NCI-H748 (cell line): ENCODE measurements around the gene SNX8.

ENCODE experiments used
- DNase-seq: peaks from one replicate; lab custom pipeline; 2025; ENCODE audit not compliant: unreplicated experiment; lab: John Stamatoyannopoulos, UW

Gene SNX8

GRCh38 chr7:2247141-2247995, 66.9 kb downstream of the SNX8 start:
- peak; percentile 4 for DNase-seq

DNA sequence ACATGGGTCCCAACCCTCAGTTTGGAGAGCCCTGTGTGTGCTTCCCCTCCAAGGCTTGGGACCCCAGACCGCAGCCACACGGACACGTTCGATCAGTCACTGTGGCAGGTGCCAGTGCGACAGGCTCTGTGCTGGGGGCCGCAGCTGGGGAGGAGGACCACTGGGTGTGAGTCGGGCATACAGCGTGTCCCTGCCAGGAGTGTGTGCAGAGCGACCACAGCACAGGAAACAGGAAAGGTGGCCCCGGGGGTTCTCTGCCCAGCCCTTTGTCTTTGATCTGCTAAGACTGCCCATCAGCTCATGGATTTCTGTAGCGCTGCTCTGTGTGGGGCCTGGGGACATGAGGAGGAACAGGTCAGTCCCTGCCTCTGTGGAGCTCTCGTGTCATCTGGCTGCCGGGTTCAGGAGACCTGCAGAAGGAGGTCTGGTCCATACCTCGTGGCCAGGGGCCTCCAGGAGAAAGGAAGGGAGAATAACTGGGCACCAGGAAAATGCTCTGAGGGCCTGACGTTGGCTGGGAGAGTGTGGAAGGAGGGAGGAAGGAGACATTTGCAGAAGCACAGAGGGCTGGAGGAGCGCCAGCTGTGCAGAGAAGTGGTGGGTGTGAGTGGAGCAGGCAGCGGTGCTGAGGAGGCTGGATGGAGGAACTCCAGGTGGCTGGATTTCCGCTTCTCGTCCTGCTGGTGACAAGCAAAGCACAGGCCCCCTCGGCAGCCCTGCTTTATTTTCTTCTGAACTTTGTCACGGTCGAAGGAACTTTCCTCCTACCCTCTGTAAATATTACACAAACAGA, 68.2 kb downstream of the SNX8 start:
- no peak for DNase-seq

GRCh38 chr7:2244404-2244995, 69.7 kb downstream of the SNX8 start:
- no peak for DNase-seq

GRCh38 chr7:2243458-2243857, 70.8 kb downstream of the SNX8 start:
- DNase-seq: no peak

DNA sequence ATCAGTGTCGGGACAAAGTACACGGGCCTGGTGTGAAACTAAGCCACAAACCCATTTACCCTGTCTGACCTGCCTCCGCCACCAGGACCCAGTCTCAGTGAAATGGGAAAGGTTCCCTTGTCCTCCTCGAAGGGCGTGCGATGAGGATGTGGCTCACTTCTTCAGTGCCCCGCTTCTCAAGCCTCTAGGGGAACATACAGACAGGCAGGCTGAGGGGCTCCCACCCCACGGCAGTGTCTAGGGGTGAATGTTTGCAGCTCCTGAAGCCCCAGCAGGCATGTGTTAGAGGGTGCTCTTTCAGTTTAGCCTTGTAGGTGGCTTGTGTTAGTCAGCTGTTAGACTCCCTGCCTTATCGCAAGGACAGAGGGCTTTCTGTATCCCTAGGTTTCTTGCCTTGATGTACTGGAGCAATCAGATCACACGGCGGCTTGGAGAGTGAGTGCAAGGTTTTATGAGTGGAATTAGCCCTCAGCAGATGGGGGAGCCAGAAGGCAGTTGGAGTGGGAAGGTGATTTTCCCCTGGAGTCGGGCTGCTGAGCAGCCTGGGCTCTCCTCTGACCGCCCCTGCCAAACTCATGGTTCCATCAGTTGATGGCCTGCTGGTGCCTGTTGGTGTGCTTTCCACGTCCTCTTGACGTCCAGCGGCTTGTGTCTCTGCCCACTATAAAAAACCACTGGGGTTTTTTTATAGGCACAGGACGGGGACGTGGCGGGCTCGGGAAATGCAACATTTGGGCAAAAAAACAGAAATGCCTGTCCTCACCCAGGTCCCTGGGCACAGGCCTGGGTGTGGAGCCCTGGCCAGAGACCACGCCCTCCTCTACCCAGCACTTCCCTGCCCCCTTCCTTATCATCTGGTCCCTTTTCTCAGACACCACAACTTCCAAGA, 71.5 kb downstream of the SNX8 start:
- peak; percentile 49 for DNase-seq

GRCh38 chr7:2241580-2242540, 72.4 kb downstream of the SNX8 start, which contains the start of the genes MRM2 and NUDT1:
Gene MRM2, minus strand, starts transcription at chr7:2242205. Its CDS starts 36 bp downstream, at chr7:2242169.
Gene NUDT1, plus strand, starts transcription at chr7:2242226. Its CDS starts 2,349 bp downstream, at chr7:2244575.
- DNase-seq: peak; percentile 88

GRCh38 chr7:2239242-2239641, 75.0 kb downstream of the SNX8 start:
- DNase-seq: no peak

GRCh38 chr7:2237109-2237602, 77.1 kb downstream of the SNX8 start:
- DNase-seq: no peak

GRCh38 chr7:2233926-2234325, 80.3 kb downstream of the SNX8 start:
- no peak for DNase-seq

- peak; percentile 91 for DNase-seq
Measured at GRCh38 chr7:2232766-2233520, 81.3 kb downstream of the SNX8 start, which contains the start of gene MAD1L1. Gene MAD1L1, minus strand, starts transcription at chr7:2232945. Its CDS starts 2,812 bp downstream, at chr7:2230133.

GRCh38 chr7:2231992-2232765, 82.1 kb downstream of the SNX8 start:
- DNase-seq: peak; percentile 54

DNA sequence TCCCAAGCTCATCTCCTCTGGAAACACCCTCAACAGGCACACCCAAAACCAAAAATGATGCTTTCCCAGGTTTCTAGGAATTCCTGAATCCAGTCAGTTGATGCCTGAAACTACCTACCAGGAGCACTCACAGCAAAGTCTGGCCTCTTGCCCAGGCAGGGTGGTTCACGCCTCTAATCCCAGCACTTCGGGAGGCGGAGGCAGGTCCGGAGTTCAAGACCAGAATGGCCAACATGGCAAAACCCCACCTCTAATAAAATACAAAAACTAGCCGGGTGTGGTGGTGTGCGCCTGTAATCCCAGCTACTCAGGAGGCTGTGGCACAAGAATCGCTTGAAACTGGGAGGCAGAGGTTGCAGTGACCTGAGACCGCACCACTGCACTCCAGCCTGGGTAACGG, 83.4 kb downstream of the SNX8 start:
- DNase-seq: no peak

- no peak for DNase-seq
Measured at GRCh38 chr7:2230226-2230625, 84.0 kb downstream of the SNX8 start.

GRCh38 chr7:2229467-2229866, 84.8 kb downstream of the SNX8 start:
- DNase-seq: no peak

DNA sequence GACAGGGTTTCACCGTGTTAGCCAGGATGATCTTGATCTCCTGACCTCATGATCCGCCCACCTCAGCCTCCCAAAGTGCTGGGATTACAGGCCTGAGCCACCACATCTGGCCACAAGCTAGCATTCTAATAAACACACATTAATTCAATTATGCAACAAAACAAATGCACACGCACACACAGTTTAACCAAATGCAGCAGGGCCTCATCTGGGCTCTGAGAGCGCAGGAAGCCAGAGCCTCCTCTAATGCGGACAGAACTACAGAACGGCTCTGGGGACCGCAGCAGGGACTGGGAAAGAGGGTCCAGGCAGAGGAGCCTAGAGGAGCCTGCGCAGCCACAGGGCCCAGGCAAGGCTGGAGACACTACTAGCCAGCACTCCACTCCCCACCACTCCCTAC, 85.3 kb downstream of the SNX8 start:
- DNase-seq: no peak

GRCh38 chr7:2227699-2228098, 86.5 kb downstream of the SNX8 start:
- DNase-seq: no peak

DNA sequence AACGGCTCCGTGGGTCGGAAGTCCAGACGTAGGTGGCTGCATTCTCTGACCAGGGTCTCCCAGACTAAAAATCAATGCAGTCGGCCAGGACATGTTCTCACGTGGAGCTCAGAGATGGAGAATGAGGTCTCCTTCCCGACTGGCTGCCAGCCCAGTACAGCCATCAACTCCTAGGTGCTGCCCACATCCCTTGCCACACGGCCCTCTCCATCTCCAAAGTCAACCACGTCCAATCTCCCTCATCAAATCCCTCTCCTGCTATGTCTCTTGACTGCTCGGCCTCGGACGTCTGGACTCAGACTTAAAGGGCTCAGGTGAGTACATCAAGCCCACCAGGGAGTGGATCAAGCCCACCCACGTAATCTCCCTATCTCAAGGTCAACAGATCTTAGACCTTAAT, 88.4 kb downstream of the SNX8 start:
- DNase-seq: no peak

DNA sequence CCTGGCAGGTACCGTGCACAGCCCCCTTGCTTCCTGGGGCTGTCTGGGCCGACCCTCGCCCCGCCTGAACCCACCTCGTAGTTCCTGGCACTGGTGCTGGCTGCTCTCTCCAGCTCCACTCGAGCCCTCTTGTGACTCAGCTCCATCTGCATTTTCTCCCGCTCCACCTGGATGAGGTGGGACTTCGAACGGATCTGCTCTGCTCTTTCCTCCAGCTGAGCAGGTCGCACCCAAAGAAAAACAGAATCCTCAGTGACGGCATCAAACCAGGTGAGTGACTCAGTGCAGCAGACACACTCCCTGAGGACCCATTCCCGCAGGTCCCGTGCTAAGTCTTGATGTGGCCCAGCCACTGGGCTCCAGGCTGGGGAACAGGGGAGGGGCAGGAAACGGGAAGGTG, 88.9 kb downstream of the SNX8 start:
- no peak for DNase-seq
